ENCODE measurements around the gene BNC2.

DNA sequence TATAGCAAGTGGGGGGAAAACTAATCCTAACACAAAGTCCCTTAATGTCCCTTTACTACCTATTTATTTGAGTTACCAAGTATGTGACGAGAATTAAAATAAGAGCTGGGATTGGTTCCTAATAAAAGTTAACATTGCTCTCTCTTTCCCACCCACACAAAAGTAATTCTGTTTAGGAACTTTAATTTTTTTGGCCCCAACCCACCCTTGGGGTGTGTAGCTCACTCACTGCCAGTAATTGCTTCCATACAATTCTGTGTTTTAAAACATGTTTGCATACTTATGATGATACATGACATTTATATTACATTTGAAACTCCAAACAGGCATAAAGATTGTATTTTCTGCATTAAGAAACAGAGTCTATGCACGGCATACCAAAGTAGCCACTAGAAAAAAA is 106.5 kb downstream of the BNC2 start:
- TF ChIP-seq, protein P1, sequence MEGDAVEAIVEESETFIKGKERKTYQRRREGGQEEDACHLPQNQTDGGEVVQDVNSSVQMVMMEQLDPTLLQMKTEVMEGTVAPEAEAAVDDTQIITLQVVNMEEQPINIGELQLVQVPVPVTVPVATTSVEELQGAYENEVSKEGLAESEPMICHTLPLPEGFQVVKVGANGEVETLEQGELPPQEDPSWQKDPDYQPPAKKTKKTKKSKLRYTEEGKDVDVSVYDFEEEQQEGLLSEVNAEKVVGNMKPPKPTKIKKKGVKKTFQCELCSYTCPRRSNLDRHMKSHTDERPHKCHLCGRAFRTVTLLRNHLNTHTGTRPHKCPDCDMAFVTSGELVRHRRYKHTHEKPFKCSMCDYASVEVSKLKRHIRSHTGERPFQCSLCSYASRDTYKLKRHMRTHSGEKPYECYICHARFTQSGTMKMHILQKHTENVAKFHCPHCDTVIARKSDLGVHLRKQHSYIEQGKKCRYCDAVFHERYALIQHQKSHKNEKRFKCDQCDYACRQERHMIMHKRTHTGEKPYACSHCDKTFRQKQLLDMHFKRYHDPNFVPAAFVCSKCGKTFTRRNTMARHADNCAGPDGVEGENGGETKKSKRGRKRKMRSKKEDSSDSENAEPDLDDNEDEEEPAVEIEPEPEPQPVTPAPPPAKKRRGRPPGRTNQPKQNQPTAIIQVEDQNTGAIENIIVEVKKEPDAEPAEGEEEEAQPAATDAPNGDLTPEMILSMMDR (conservative IDR thresholded peaks at IDR 0.05) = no peak
- TF ChIP-seq EZH2 (IDR thresholded peaks at IDR 0.05; ENCODE audit: low read depth) = no peak

All from PC-9 (cell line).